Stimulated activated CD4-positive, alpha-beta T cell treated with anti-CD3 and anti-CD28 coated beads, Interleukin-12 subunit alpha, Interleukin-12 subunit beta, amount 100 ng/mL, for 4 hours (primary cell): ENCODE results near the gene VGLL4.
"Not testable (repeated sequence)": the region's sequence is repeated elsewhere in the genome, so short reads cannot be mapped to it uniquely, and the experiment has no call there.

Source experiments
- DNase-seq: peaks from one replicate; pipeline ENCODE4 v3.0.0-alpha.2; 2020

The VGLL4 gene

GRCh38 chr3:11582191-11582968 is 61.3 kb downstream of the VGLL4 start:
- DNase-seq = no peak

- no peak for DNase-seq
Observed at GRCh38 chr3:11581237-11582190, 62.2 kb downstream of the VGLL4 start.

GRCh38 chr3:11580645-11581044 is 63.1 kb downstream of the VGLL4 start:
- no peak for DNase-seq

GRCh38 chr3:11578169-11578568 is 65.5 kb downstream of the VGLL4 start:
- no peak for DNase-seq

GRCh38 chr3:11576453-11576852 is 67.3 kb downstream of the VGLL4 start:
- no peak for DNase-seq

- no peak for DNase-seq
Observed at GRCh38 chr3:11575677-11576076, 68.0 kb downstream of the VGLL4 start.

- DNase-seq = no peak
Observed at GRCh38 chr3:11574981-11575669, 68.6 kb downstream of the VGLL4 start.

- DNase-seq = not testable (repeated sequence)
Observed at GRCh38 chr3:11572660-11573059, 71.1 kb downstream of the VGLL4 start.

- no peak for DNase-seq
Observed at GRCh38 chr3:11570789-11571495, 72.8 kb downstream of the VGLL4 start.

- DNase-seq = no peak
Observed at GRCh38 chr3:11570251-11570650, 73.5 kb downstream of the VGLL4 start.

- DNase-seq = no peak
Observed at GRCh38 chr3:11569156-11569741, 74.5 kb downstream of the VGLL4 start.

- DNase-seq = no peak
Observed at GRCh38 chr3:11568503-11569155, 75.1 kb downstream of the VGLL4 start.

GRCh38 chr3:11567516-11568467 is 75.9 kb downstream of the VGLL4 start:
- DNase-seq = no peak

- no peak for DNase-seq
Observed at GRCh38 chr3:11566916-11567315, 76.8 kb downstream of the VGLL4 start.

- DNase-seq = no peak
Observed at GRCh38 chr3:11566478-11566877, 77.2 kb downstream of the VGLL4 start.

GRCh38 chr3:11565932-11566331 is 77.8 kb downstream of the VGLL4 start:
- DNase-seq = no peak

GRCh38 chr3:11565492-11565891 is 78.2 kb downstream of the VGLL4 start:
- no peak for DNase-seq

- no peak for DNase-seq
Observed at GRCh38 chr3:11565072-11565471, 78.6 kb downstream of the VGLL4 start.

- no peak for DNase-seq
Observed at GRCh38 chr3:11564577-11565001, 79.1 kb downstream of the VGLL4 start.

GRCh38 chr3:11563865-11564185 is 79.9 kb downstream of the VGLL4 start:
- no peak for DNase-seq
